A673 (cell line): ENCODE data around the gene SLC28A1. TPM values are rescaled to one million over a fixed set of nuclear protein-coding genes. Genes with fewer than 3 reads are reported as not detected.

Experiments
- BruUV-seq: library from RNA; stranded (reverse); fragments of 400-500 nt; replicated peaks from 2 replicates; lab custom pipeline; 2021; lab: Mats Ljungman, UMichigan
- CTCF ChIA-PET: fragments of 300-600 bp; sonication (Branson Sonifier 250); formaldehyde crosslinking; loops from one replicate; lab custom pipeline; 2022; ENCODE audit warnings: antibody characterized with exemption; lab: Charles Lee
- POLR2A ChIA-PET: fragments of 300-600 bp; sonication (Branson Sonifier 250); formaldehyde crosslinking; loops from one replicate; lab custom pipeline; 2022; ENCODE audit warnings: antibody characterized with exemption; ENCODE audit not compliant: low non-redundant PET; lab: Charles Lee
- DNase-seq: peaks from one replicate; pipeline ENCODE4 v3.0.0-alpha.2; 2015; ENCODE audit warnings: low spot score
- H3K27ac ChIP-seq: fragments of 200-600 bp; sonication (generic); 2 replicates; pipeline ENCODE4 v1.5.1; 2016; ENCODE audit warnings: mixed run types, low read depth, mild to moderate bottlenecking, mixed read lengths, antibody characterized with exemption, low read length; ENCODE audit not compliant: poor library complexity, severe bottlenecking
- H3K27me3 ChIP-seq: fragments of 200-600 bp; sonication (generic); replicated peaks from 2 replicates; pipeline ENCODE4 v1.6.1; 2017; ENCODE audit warnings: mixed run types, low read depth, mild to moderate bottlenecking, mixed read lengths, antibody characterized with exemption, low read length; ENCODE audit not compliant: insufficient read depth, poor library complexity
- H3K36me3 ChIP-seq: fragments of 200-600 bp; sonication (generic); 2 replicates; pipeline ENCODE4 v1.6.1; 2016; ENCODE audit warnings: mixed run types, mild to moderate bottlenecking, mixed read lengths, antibody characterized with exemption, low read length; ENCODE audit not compliant: insufficient read depth, poor library complexity, severe bottlenecking
- H3K4me1 ChIP-seq: fragments of 200-600 bp; sonication (generic); 2 replicates; pipeline ENCODE4 v1.6.1; 2017; ENCODE audit warnings: mixed run types, mild to moderate bottlenecking, mixed read lengths, antibody characterized with exemption, low read length; ENCODE audit not compliant: insufficient read depth, poor library complexity, severe bottlenecking
- H3K4me3 ChIP-seq: fragments of 200-600 bp; sonication (generic); 2 replicates; pipeline ENCODE4 v1.5.1; 2016; ENCODE audit warnings: low read depth, mixed run types, mild to moderate bottlenecking, mixed read lengths, low read length; ENCODE audit not compliant: poor library complexity, severe bottlenecking
- H3K9me3 ChIP-seq: fragments of 200-600 bp; sonication (generic); 2 replicates; pipeline ENCODE4 v1.6.1; 2016; ENCODE audit warnings: mixed run types, low read depth, mild to moderate bottlenecking, mixed read lengths, antibody characterized with exemption, low read length; ENCODE audit not compliant: poor library complexity, severe bottlenecking
- CTCF ChIP-seq: fragments of 300-800, 200-600 bp; sonication (generic); conservative IDR thresholded peaks from 2 replicates; pipeline ENCODE4 v1.5.1; 2017; ENCODE audit warnings: low read depth, mild to moderate bottlenecking, antibody characterized with exemption, low read length, moderate library complexity, mixed read lengths
- EZH2 ChIP-seq: fragments of 200-600 bp; sonication (generic); IDR thresholded peaks from 2 replicates; pipeline ENCODE4 v1.6.1; 2017; ENCODE audit warnings: borderline replicate concordance, low read depth, mild to moderate bottlenecking, mixed read lengths, antibody characterized with exemption, low read length; ENCODE audit not compliant: poor library complexity, severe bottlenecking
- intact Hi-C: fragments of 100-400 bp; cut with micrococcal nuclease; formaldehyde crosslinking; loops from one replicate; pipeline ENCODE4 v1.10.0; 2022; ENCODE audit not compliant: unreplicated experiment
- total RNA-seq: library from RNA; stranded (reverse); gene quantifications from 2 replicates; pipeline ENCODE4 v1.2.3, GENCODE V29; 2021

The SLC28A1 gene
- total RNA-seq, 1 experiment from 2014 or later, result not detected

- H3K4me3 ChIP-seq, result no peak overlapping the region
- POLR2A ChIA-PET, result no interaction called here
- H3K27me3 ChIP-seq, result no peaks in the 10 kb centered on the region
- BruUV-seq, result no TSS peak
- no peaks in the 10 kb centered on the region for H3K36me3 ChIP-seq
- CTCF ChIA-PET, result no interaction called here
- intact Hi-C loops, result no loop called here
- no peak overlapping the region for H3K27ac ChIP-seq
- no peak for TF ChIP-seq CTCF
- no peak for TF ChIP-seq EZH2
- H3K4me1 ChIP-seq, result no peaks in the 10 kb centered on the region
- no peak for DNase-seq
- H3K9me3 ChIP-seq, result no peaks in the 10 kb centered on the region
Measured at GRCh38 chr15:84892786-84893307, 8.4 kb downstream of the SLC28A1 start.

GRCh38 chr15:84893607-84894006, 9.1 kb downstream of the SLC28A1 start:
- no peak for TF ChIP-seq EZH2
- TF ChIP-seq CTCF, result no peak
- ChIA-PET CTCF (no interaction called here), POLR2A (no interaction called here)
- DNase-seq, result no peak
- intact Hi-C loops, result no loop called here
- no peak overlapping the region for H3K4me3 ChIP-seq
- H3K4me1 ChIP-seq, result no peaks in the 10 kb centered on the region
- H3K9me3 ChIP-seq, result no peaks in the 10 kb centered on the region
- H3K36me3 ChIP-seq, result no peaks in the 10 kb centered on the region
- H3K27ac ChIP-seq, result no peak overlapping the region
- no peaks in the 10 kb centered on the region for H3K27me3 ChIP-seq
- BruUV-seq, result no TSS peak

GRCh38 chr15:84894736-84895425, 10.4 kb downstream of the SLC28A1 start:
- Histone ChIP-seq H3K27me3 (no peaks in the 10 kb centered on the region), H3K9me3 (no peaks in the 10 kb centered on the region), H3K4me3 (no peak overlapping the region), H3K27ac (no peak overlapping the region), H3K36me3 (no peaks in the 10 kb centered on the region), H3K4me1 (no peaks in the 10 kb centered on the region)
- no peak for DNase-seq
- TF ChIP-seq CTCF (no peak), EZH2 (no peak)
- no TSS peak for BruUV-seq
- intact Hi-C loops, result no loop called here
- CTCF ChIA-PET, result no interaction called here
- POLR2A ChIA-PET, result no interaction called here
